GM10248 (cell line): Measurements from ENCODE around the gene IL4R.

ENCODE experiments used
- CTCF ChIA-PET: fragments of 300-600 bp; sonication (Branson Sonifier 250); formaldehyde crosslinking; extraction: SDS; loops from one replicate; lab custom pipeline; 2021; ENCODE audit warnings: antibody characterized with exemption; lab: Yijun Ruan, JAX
- POLR2A ChIA-PET: fragments of 350-650 bp; sonication (Branson Sonifier 250); formaldehyde crosslinking; extraction: SDS; loops from one replicate; lab custom pipeline; 2020; ENCODE audit warnings: antibody characterized with exemption; lab: Yijun Ruan, JAX
- DNase-seq: peaks from one replicate; pipeline ENCODE4 v3.0.0; 2012; ENCODE audit errors: extremely low spot score
- TF ChIP-seq, protein P1 (sequence below): IDR thresholded peaks from 2 replicates; pipeline ENCODE4 v1.5.1; 2012; ENCODE audit warnings: mild to moderate bottlenecking, low read depth; ENCODE audit errors: extremely low read depth, missing control alignments, control extremely low read depth

The IL4R gene

DNA sequence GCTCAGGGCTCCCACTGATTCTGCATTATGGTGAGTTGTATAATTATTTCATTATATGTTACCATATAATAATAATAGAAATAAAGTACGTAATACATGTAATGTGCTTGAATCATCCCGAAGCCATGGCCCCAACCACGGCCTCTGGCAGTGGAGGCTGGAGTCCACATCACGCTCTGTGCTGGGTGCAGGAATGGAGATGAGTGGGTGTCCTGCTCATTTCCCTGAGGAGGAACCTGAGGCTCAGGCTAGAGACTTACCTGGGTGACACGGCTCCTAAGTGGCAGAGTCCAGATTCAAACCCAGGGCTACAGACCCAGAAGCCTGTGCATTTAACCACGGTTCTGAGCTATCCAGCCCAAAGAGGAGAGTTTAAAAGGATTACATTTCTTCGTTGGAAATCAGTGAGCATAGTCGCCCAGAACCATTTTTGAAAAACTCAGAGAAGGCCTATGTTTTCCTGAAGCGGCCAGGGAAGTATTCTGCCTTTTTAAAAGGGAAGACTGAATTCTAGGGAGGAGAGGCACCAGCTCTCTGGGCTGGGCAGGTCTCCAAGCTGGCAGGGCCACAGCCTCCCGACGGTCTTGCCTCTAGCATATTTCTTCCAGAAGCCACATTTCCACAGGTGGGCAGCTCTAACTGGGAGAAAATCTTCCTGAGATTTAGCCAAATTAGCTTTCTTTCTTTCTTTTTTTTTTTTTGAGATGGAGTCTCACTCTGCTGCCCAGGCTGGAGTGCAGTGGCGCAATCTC, 6.7 kb downstream of the IL4R start:
- no peak for DNase-seq
- TF ChIP-seq, protein P1, sequence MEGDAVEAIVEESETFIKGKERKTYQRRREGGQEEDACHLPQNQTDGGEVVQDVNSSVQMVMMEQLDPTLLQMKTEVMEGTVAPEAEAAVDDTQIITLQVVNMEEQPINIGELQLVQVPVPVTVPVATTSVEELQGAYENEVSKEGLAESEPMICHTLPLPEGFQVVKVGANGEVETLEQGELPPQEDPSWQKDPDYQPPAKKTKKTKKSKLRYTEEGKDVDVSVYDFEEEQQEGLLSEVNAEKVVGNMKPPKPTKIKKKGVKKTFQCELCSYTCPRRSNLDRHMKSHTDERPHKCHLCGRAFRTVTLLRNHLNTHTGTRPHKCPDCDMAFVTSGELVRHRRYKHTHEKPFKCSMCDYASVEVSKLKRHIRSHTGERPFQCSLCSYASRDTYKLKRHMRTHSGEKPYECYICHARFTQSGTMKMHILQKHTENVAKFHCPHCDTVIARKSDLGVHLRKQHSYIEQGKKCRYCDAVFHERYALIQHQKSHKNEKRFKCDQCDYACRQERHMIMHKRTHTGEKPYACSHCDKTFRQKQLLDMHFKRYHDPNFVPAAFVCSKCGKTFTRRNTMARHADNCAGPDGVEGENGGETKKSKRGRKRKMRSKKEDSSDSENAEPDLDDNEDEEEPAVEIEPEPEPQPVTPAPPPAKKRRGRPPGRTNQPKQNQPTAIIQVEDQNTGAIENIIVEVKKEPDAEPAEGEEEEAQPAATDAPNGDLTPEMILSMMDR, result no peak
- CTCF ChIA-PET, result interaction anchor here (0.6 to 3.6 kb wide), 4 partner anchors 24 to 1001 kb away, joined by 3 to 12 read pairs (median 6); no protein-coding TSS in a partner anchor
- POLR2A ChIA-PET, result no interaction called here

DNA sequence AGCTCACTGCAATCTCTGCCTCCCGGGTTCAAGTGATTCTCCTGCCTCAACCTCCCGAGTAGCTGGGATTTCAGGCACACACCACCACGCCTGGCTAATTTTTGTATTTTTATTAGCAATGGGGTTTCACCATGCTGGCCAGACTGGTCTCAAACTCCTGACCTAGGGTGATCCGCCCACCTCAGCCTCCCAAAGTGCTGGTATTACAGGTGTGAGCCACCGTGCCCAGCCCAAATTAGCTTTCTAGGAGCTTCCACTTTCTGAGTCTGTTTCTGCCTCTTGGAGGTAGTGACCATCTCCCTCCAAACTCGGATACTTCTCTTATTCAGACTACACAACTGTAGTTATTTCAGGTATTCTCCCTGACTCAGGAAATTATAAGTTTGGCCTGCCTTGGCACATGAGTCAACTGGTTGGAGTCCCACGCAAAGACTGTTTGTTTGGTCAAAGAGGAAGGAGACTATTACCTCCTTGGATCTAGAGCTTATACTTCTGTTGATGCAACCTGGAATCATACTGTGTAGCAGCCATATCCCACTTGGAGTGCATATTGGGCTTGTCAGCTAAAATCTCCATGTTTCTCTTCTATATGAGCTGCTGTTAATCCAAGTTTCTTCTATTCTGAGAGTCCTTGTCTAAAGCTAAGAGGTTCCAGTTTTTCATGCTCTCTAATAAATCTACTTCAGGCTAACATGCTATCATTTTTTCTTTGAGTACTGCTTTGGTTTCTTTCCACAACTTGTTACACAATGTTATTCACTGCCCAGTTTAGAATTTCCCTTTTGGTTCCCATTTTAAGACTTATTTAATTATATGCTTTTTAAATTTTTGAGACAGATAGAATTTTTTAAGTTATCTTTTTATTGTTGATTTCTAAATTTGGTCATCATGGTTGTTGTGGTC, 7.5 kb downstream of the IL4R start:
- ChIA-PET CTCF (interaction anchor here (0.6 to 1.8 kb wide), 4 partner anchors 25 to 1000 kb away, joined by 3 to 8 read pairs (median 4); no protein-coding TSS in a partner anchor), POLR2A (no interaction called here)
- no peak for DNase-seq
- TF ChIP-seq, protein P1, result no peak

GRCh38 chr16:27322858-27323780, 9.3 kb downstream of the IL4R start:
- TF ChIP-seq, protein P1, result no peak
- ChIA-PET CTCF (interaction anchor here (1.3 kb wide), 1 partner anchor 80 kb away, joined by 4 read pairs; no protein-coding TSS in a partner anchor), POLR2A (no interaction called here)
- DNase-seq, result no peak

DNA sequence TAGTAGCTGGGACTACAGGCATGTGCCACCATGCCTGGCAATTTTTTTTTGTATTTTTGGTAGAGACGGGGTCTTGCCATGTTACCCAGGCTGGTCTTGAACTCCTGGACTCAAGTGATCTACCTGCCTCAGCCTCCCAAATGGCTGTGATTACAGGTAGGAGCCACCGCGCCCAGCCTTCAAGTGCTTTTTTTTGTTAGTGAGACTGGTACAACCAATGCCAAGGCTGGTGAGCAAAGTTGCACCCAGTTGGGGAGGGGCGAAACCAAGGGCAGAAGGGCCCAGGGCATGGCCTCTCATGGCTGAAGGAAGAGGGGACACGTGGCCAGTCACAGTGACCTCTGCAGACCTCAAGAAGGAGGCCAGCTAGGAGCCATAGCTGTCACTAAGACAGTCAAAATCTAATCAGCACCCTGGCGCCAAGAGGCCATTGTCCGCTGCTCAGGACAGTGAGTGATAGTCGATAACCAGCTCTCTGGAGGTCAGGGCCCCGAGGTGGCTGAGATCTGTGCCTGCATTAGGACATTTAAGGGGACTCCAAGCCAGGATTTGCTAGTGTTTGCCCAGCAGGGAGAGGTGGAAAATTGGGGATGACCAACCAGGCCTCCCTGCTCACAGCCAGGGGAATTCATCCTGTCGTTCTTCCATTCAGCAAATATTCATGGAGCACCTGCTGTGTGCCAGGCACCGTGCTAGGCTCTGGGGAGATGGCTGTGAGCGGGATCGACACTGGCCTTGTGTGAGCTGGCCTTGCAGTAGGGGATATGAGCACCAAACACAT, 10.2 kb downstream of the IL4R start:
- CTCF ChIA-PET, result no interaction called here
- TF ChIP-seq, protein P1, result no peak
- DNase-seq, result no peak
- POLR2A ChIA-PET, result no interaction called here

DNA sequence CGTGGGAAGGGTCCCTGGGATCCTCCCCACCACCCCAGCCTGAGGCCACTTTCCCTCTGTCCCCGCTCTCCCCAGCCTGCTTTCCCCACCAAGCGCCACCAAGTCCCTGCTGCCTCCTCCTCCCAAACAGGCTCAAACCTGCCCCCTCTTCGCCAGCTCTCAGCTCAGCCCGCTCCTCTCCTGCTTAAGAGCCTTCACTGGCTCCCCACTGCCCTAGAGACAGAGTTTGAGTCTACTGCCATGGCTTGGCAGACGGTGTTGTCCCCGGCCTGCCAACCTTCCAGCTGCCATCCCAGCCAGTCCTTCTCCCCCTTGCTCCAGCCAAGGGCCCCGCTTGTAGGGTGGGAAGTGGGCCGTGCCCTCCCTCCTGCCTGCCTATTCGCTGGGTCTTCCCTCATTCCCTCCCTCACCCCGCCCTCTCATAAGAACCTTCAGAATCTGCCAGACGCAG, 11.1 kb downstream of the IL4R start:
- TF ChIP-seq, protein P1, result no peak
- DNase-seq, result no peak
- ChIA-PET POLR2A (no interaction called here), CTCF (no interaction called here)
